ENCODE data around the gene ATG14. TPM values are rescaled to one million over a fixed set of nuclear protein-coding genes. Genes with fewer than 3 reads are reported as not detected.
"Not testable (repeated sequence)": the region's sequence is repeated elsewhere in the genome, so short reads cannot be mapped to it uniquely, and the experiment has no call there.

Gene ATG14, protein sequence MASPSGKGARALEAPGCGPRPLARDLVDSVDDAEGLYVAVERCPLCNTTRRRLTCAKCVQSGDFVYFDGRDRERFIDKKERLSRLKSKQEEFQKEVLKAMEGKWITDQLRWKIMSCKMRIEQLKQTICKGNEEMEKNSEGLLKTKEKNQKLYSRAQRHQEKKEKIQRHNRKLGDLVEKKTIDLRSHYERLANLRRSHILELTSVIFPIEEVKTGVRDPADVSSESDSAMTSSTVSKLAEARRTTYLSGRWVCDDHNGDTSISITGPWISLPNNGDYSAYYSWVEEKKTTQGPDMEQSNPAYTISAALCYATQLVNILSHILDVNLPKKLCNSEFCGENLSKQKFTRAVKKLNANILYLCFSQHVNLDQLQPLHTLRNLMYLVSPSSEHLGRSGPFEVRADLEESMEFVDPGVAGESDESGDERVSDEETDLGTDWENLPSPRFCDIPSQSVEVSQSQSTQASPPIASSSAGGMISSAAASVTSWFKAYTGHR
- 4.1 and 6.8 TPM in 2 replicates for total RNA-seq (2014; rRNA removed; shearing (Covaris generic))

DNA sequence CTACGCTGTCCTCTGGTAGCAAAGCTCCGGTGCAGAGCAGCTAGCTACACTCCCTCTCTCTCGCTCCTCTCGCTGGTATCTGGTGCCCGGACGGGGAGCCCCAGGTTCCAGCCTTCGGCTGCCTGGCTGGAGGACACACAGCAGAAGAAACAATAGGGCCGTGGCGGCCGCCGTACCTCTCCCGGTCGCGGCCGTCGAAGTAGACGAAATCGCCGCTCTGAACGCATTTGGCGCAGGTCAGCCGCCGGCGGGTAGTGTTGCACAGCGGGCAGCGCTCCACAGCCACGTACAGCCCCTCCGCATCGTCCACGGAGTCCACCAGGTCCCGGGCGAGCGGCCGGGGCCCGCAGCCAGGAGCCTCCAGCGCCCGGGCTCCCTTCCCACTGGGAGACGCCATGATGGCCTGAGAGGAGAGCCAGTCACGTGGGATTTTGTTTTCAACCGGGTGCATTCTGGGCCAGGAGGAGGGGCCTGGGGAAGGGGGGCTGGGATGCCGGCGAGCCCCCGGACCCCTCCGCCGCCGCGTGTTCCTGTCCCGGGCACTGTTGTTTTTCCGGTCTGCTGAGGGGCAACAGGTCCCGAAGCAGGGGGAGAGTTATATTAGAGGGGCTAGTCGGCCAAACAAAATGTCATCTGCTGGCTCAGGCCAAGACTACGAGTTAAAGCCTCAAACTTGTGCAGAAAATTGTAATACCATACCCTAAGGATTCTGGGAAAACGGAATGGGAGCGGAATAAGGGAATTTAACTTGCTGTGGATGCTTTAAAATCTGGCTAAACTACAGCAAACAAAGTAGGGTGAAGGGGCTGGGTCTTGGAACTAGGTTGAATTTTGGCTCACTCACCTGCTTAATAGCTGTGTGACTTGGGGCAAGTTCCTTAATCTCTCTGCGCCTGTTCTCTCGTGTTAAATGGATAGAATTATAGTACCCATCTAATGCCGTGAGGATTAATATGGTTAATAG lies at the start of gene ATG14:
Gene ATG14 (minus strand): TSS at position 405 of the 964 bp plus-strand sequence. CDS start 8 bp downstream, at position 397.
- DNase-seq (ENCODE audit: low read depth), result peak; percentile 75

DNA sequence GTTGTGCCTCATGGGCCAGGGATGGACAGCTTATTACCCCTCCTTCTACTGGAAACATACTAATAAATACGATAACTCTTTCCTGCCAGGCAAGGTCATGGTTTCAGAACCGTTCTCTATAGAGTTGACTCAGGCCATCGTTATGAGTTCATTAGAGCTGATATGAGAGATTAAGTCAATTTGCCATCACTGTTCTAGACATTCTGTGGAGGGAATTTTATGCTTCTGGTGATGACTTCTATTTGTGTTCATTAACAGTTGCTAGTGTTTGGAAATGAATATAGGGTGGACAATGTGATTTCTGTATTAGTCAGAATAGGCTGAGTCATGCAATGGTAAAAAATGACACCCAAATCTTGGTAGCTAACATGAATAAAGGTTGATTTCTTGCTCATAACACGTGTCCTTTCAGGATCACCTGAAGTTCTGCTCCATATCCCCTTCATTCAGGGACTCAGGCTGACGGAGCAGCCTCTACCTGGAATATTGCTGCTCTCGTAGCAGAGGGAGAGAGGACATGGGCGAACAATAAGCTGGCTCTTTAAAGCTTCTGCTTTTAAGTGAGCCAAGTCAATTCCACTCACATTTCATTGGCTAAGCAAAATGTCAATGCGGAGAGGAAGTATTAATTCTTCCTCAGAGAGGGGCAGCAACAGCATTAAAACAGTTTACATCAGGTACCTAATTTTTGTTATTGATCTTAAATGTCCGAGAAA lies 47.3 kb upstream of the ATG14 start:
- DNase-seq (ENCODE audit: low read depth), result peak; percentile 37

DNA sequence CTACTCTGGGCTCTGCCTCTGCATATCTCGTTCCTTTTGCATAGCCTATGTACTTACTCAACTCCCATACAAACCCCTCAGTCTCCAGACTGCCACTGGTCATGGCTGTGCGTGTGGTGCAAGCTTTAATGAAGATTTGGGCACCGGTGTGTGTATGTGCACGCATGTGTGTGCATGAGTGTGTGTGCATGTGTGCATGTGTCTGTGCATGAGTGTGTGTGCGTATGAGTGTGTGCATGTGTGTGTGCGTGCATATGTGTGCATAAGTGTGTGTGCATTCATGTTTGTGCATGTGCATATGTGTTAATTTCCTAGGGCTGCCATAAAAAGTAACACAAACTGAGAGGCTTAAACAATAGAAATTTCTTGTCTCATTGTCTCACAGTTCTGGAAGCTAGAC lies 45.9 kb upstream of the ATG14 start:
- no peak for DNase-seq (ENCODE audit: low read depth)

DNA sequence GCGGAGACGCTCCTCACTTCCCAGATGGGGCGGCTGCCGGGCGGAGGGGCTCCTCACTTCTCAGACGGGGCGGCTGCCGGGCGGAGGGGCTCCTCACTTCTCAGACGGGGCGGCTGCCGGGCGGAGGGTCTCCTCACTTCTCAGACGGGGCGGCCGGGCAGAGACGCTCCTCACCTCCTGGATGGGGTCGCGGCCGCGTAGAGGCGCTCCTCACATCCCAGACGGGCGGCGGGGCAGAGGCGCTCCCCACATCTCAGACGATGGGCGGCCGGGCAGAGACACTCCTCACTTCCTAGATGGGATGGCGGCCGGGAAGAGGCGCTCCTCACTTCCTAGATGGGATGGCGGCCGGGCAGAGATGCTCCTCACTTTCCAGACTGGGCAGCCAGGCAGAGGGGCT lies 44.8 kb upstream of the ATG14 start:
- not testable (repeated sequence) for DNase-seq (ENCODE audit: low read depth)

DNA sequence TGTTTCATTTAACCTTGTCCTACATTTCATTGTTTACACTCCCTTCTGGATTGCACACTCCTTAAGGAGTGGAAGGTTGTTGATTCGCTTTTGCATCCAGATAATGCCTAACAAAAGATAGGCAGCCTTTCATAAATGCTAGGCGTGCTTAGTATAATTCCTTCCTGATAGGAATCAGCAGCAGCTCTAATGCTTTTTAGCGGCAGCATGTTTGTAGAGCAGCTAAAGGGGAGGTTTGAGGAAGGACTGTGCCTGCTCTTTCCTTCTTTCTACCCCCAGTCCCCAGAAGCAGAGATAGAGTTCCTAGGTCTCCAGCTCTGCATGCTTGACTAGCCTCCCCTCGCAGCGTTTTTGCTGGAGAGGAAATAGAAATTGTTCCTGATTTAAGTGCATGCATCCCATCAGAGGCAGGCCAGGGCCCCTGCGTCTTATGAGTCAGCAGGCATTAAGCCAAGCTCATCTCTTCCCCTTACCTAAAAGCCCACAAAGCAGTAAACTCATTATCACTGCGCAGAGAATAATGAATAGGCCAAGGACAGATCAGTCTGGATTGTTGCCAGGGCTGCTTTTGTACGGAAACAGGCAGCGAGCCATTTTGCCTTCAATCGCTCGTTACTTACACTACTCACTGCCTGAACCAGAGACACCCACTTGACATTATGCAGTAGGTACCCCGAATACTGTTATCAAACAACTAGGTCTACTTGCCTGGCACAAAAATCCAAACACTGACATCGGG lies 42.8 kb upstream of the ATG14 start:
- DNase-seq (ENCODE audit: low read depth), result peak; percentile 92

DNA sequence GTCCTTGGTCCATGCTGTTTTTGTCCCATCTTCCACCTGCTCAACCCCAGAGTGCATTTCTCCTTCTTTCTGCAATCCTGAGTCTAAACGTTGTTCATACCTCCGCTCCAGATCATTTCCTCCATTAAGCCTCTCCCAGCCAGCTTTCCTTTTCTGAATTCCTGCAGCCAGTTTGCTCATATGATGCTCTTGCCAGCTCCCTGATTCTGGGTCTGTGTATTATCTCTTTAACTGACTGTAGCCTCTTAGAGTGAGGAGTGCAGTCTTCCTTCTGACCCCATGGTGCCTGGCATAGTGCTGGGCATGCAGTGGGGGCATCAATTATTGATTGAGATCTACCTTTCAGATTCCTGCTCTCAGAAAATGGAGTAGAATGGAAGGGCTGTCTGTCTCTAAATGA lies 40.3 kb upstream of the ATG14 start:
- no peak for DNase-seq (ENCODE audit: low read depth)

DNA sequence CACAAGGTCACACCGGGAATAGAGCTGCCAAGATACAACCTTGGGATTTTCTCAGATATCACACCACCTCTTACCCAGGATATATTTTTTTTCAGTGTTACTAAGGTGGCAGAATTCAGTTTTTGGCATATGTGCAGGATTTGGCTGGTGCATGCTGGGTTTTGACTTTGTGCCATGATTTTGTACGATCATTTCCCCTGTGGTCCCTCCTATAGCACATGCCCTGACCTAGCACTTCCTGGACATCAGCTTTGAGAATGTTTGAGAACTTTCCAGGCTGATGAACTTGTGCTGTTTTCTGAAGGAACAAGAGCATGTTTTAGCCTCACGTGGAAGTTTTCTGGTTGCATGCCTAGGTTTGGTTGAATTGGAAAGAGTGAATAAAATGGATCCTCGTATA lies 39.8 kb upstream of the ATG14 start:
- no peak for DNase-seq (ENCODE audit: low read depth)

DNA sequence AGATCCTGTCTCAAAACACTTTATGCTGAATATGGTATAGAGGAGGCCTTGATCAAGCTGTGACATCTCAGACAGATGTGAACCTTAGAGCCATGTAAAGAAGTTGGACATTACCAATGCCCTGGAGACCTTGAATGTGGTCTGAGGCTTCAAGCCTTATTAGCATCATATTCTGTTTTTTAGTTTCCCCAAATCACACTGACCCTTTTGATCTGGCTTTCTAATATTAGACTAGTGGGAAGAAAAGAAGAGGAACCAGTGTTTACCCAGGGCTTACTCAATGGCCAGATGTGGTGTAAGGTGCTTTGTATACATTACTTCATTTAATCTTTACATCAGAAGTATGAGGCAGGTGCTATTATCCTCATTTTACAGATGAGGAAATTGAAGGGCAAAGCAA lies 39.4 kb upstream of the ATG14 start:
- no peak for DNase-seq (ENCODE audit: low read depth)

DNA sequence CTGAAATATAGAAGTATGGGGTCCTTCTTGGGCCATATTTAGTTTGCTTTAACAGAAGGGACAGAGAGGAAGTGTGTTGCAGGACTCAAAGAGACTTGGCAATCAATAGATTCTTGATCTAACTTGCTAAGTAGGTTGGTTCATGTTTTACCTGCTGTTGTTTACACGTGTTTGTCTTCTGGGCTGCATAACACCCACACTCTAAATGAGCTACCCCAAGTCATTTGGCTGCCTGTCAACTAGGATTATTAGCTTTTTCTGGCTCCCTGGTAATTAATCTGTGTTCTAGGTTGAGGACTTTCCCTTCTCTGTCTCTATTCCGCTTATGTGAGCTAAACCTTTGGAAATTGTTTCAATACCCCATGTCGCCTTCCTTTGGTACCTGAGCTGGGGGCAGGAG lies 38.9 kb upstream of the ATG14 start:
- DNase-seq (ENCODE audit: low read depth), result no peak

DNA sequence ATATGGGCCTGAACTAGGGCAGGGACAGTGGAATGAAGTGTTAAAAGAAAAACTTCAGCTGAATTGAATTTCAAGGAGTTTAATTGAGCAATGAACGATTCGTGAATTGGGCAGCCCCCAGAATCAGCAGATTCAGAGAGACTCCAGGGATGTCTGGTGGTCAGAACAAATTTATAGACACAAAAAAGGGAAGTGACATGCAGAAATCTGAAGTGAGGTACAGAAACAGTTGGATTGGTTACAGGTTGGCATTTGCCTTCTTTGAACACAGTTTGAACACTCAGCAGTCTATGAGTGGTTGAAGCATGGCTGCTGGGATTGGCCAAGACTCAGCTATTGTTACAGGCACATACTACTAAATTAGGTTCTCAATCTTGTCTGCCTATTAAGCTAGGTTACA lies 38.5 kb upstream of the ATG14 start:
- DNase-seq (ENCODE audit: low read depth), result no peak

DNA sequence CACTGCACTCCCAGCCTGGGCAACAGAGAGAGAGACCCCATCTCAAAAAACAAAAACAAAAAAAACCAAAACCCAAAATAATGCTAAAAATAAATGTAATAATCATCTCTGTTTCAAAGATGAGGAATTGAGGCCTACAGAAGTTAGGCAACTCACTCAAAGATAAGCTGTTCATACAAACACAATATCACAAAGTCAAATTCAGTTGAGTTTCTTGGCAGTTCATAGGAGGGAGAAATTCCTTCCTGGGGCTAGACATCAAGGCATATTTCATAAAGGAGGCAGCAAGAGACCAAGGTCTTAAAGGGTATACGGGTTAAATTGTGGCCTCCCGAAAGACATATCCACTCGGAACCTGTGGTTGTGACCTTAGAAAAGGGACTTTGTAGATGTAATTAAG lies 37.5 kb upstream of the ATG14 start:
- DNase-seq (ENCODE audit: low read depth), result no peak

DNA sequence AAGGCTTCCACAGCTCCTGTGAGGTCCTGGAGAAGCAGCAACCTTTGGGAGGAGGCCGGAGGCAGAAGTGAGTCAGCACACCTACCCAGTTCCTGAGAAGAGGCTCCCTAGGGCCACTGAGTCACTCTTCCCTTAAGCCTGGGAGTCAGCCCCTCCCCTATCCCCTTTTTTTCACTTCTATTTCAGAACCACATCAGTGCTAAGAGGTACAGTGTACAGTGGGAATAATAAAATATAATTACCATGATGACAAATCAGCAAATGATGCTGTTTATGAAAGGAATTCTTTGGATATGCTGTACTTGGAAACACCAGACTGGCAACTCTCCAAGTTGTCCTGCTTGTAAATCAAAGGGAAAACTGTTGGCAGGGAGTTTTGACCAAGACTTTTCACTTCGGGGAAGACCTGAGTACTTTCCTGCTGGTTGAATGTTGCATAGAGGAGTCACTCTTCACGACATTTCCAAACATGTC lies 36.5 kb upstream of the ATG14 start:
- peak; percentile 91 for DNase-seq (ENCODE audit: low read depth)

DNA sequence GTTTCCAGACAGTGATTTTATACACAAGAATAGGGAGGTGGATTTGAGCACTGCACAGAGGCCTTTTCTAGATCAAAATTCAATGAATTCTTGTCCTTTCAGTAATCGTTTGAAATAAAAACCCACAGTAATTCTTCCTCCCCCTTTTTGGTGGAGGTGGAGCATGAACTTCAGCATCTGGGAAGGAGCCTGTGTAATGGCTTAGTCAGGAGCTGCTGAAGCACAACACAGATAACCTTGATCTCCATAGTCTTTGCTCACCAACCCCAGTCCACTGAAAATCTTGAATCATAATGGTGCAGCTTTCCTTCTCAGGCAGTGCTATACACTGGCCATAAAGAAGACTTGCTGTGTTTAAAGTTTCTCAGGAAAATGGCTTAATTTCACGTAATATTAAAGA lies 35.2 kb upstream of the ATG14 start:
- peak; percentile 62 for DNase-seq (ENCODE audit: low read depth)

DNA sequence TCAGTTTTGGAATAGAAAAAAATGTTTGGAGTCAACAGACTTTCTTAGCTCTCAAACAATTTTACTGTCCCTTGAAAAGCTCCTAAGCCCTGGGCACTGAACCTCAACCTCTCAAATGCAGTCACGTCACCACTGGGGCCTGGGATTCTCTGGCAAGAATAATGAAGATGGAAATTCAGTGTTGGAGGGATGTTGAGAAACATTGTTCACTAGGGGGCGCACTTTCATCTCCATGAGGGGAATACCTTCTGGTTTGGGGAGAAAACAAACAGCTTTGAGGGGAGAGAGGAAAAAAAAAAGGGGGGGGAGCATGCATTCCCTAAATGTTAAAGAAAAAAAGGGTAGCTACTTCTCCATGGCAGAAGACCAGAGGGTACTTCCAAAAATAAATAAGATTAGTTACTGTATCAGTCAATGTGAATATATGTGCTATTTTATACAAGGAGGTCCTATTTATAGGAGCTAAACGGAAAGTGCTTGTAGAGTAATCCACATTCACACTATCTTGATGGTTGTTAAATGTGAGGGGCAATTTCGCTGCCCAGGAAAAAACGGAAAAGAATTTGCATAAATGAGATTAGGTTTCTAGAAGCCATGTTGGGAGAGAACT lies 34.6 kb upstream of the ATG14 start:
- DNase-seq (ENCODE audit: low read depth), result peak; percentile 71

DNA sequence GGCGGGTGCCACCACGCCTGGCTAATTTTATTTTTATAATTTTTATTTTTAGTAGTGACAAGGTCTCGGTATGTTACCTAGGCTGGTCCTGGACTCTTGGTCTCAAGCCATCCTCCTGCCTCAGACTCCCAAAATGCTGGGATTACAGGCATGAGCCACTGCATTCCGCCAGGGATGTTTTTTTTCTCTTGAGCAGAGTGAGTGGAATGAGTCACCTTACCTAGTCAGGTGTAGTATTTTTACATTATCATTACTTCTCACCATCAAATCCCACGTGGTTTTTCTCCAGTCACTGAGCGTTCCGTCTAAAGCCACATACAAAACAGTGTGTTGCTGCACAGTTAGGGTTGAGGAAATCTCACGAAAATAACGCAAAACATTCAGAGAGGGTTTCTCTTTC lies 29.7 kb upstream of the ATG14 start:
- DNase-seq (ENCODE audit: low read depth), result no peak

DNA sequence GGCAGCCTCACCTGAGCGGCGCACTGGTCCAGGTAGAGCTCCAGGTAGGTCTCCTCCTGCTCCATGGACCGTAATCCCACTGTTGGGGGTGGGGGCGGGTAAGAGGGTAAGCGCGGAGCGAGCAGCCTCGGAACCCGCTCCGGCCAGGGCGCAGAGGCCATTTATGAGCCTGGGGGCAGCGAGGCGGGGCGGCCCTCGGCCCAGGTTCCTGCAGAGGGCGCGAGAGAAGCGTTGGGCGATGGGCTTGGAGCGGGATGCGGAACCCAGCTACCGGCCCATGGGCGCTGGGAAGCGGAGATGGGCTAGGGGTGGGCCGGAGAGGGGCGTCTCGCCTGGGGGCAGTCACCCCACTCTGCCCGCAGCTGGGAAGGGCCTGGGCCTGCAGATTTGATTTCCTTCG lies 28.8 kb upstream of the ATG14 start, which contains the start of gene TBPL2:
Gene TBPL2 (minus strand): TSS at position 232 of the 400 bp plus-strand sequence. CDS start 167 bp downstream, at position 65.
- DNase-seq (ENCODE audit: low read depth), result no peak

DNA sequence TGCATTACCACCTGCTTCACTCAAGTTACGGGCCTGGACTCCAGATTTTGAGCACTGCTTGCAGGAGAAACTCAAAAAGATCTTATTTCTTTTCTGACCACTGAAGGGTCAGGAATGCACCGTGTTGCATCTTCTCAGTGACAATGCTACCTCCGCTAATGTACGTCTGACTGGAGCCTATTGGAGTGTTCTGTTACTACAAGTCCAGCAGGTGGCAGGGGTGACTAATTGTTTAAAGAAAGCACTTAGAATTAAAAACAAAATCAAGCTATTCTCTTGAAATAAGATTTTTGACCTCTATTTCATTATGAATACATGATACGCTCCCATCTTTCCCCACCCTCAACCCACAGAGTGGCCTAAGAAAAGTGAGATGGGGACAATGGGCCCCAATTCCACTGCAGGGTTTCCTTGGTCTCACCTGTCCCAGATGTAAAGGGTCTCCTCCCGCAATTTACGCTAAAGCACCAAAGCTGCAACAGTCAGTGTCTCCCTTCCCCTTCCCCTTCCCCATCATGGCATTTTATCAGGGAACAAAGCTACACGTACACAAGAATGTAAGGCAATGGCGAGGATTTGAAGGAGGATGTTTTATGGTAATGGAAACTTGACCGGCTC lies 26.5 kb upstream of the ATG14 start:
- DNase-seq (ENCODE audit: low read depth), result peak; percentile 49

DNA sequence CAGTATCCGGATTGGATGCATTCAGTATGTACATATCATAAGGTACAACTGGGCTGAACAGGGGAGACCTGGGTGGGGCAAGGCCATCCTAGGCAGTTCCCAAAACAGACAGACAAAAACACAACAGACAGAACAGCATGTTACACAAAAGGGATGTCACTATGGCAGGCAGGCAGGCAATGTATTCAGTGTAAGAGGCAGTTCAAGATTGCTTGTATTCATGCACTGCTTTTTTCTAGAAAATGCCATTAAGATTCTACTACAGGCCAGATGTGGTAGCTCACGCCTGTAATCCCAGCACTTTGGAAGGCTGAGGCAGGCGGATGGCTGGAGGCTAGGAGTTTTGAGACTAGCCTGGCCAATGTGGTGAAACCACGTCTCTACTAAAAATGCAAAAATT lies 25.3 kb upstream of the ATG14 start:
- DNase-seq (ENCODE audit: low read depth), result no peak

DNA sequence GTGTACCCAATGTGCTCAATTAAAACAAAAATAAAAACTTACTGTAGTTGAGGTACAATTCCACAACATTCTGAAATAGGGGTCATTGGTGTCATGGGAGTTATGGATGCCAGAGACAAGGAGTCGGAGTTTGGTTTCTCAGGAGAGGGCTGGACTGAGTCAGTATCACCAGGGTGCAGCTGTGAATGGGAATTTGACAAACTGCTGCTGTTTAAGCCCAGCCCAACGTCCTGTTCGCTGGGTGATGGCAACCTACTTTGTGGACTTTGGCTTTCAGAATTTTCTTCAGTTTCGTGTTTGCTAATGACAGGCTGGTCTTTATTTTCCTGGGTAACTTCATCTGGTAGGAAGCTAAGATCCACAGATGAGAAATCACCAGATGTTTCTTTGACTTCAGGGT lies 24.9 kb upstream of the ATG14 start:
- DNase-seq (ENCODE audit: low read depth), result no peak

DNA sequence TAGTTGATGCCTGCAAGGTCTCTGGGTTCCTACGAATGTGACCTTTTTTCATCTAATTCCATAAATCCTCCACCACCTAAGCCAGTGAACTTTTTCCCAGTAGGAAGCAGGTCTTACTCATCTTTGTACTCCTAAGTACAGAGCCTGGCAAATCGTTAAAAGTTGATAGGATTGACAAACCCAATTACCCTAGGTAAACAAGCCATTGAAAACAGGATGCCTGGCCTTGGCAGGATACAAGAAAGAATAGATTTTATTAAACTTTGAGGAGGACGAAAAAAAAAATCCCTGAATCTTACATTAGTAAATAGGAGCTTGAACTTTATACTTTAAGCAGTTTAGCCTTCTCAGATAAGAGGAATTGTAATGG lies 23.2 kb upstream of the ATG14 start:
- no peak for DNase-seq (ENCODE audit: low read depth)
